Measurements from ENCODE around the gene MYEF2. TPM values are rescaled to one million over a fixed set of nuclear protein-coding genes. Genes with fewer than 3 reads are reported as not detected.

Gene MYEF2
- total and polyA plus RNA-seq, 2 of the 8 experiments (the other 6 are each of a cell fraction or from before 2014, with no cell fraction given): 18.9 to 79.2 TPM

DNA sequence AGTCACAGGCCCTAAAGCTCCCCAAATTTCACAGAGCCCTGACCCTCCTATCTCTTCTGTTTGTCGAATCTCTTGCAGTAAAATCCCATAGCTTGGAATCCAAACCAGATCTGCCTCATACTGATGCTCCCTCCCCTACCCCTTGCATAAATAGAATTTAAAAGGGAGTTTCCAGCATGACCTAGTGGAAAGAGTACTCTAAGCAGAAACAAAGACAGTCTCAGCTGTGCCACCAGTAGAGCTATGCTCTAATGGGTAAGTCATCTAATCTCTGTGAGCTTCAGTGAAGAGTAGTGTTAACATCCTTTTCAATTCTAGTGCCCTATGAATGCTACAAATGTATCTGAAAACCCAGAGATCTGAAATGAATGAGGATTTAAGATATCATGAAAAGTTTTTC, 24.0 kb upstream of the MYEF2 start:
- Histone ChIP-seq H3K4me2 (ENCODE audit: insufficient read depth in 1 of 2, low read depth in 2 of 2, low read length in 2 of 2) (no peak overlapping the region), H2BK20ac (ENCODE audit: low read length) (no peak overlapping the region), H3K4me1 (replicated peaks in 1 of 4; ENCODE audit: control insufficient read depth in 3 of 4, insufficient read depth in 4 of 4, low read length in 3 of 4) (no peaks in the 10 kb centered on the region; a peak in 1 of 7 replicates), H2BK12ac (ENCODE audit: low read depth, low read length) (no peak overlapping the region), H2AFZ (ENCODE audit: low read length) (no peak overlapping the region), H3K18ac (ENCODE audit: extremely low read depth, low read length) (no peak overlapping the region), H3K23ac (ENCODE audit: insufficient read length) (no peak overlapping the region), H3K36me3 (ENCODE audit: control insufficient read depth in 2 of 4, insufficient read depth in 4 of 4, low read length in 3 of 4) (no peaks in the 10 kb centered on the region), H3K14ac (ENCODE audit: insufficient read length) (no peak overlapping the region), H3K4me3 (ENCODE audit: extremely low read depth in 1 of 4, insufficient read depth in 2 of 4, low read depth in 3 of 4, low read length in 4 of 4) (no peak overlapping the region), H4K91ac (replicated peaks; ENCODE audit: insufficient read length, low read length) (no peak overlapping the region), H2BK5ac (ENCODE audit: low read depth, low read length) (no peak overlapping the region), H3K4ac (replicated peaks; ENCODE audit: insufficient read length, low read depth, low read length) (no peak overlapping the region), H2AK5ac (ENCODE audit: low read depth, low read length) (no peak overlapping the region), H3K79me1 (ENCODE audit: low read depth, low read length) (no peaks in the 10 kb centered on the region), H3K27ac (ENCODE audit: low read depth, low read length) (no peak overlapping the region), H4K5ac (ENCODE audit: insufficient read length, low read depth, low read length) (no peak overlapping the region), H3K56ac (replicated peaks; ENCODE audit: insufficient read length, low read depth, low read length) (no peak overlapping the region), H3K27me3 (replicated peaks in 1 of 4; ENCODE audit: control insufficient read depth in 3 of 4, extremely low read depth in 1 of 4, insufficient read depth in 3 of 4, low read length in 3 of 4) (peaks cover 0 to 1% (median 0%) of the 10 kb centered on the region in 4 experiments; a peak in 1 of 7 replicates), H3K9me3 (ENCODE audit: insufficient read depth in 2 of 2, low read depth in 1 of 2, low read length in 1 of 2) (no peaks in the 10 kb centered on the region), H2BK15ac (ENCODE audit: low read length) (no peak overlapping the region), H2BK120ac (replicated peaks; ENCODE audit: low read depth, low read length) (no peak overlapping the region), H3K9ac (replicated peaks in 1 of 4; ENCODE audit: extremely low read depth in 1 of 4, low read depth in 3 of 4, low read length in 3 of 4) (no peak overlapping the region), H3K23me2 (ENCODE audit: low read depth, low read length) (no peaks in the 10 kb centered on the region), H4K20me1 (replicated peaks in 1 of 2; ENCODE audit: control insufficient read depth in 1 of 2, insufficient read depth in 2 of 2, low read length in 2 of 2) (no peaks in the 10 kb centered on the region), H3K79me2 (ENCODE audit: control insufficient read depth in 1 of 2, insufficient read depth in 2 of 2, low read length in 2 of 2) (no peaks in the 10 kb centered on the region), H4K8ac (ENCODE audit: extremely low read depth, insufficient read depth, low read length) (no peak overlapping the region)
- TF ChIP-seq POLR2AphosphoS5 (IDR thresholded peaks at IDR 0.05; ENCODE audit: low read depth, low read length) (0 out of 2 replicates have a peak, but pooled peaks have one; percentile 22), TCF12 (IDR thresholded peaks at IDR 0.05; ENCODE audit: low read depth, low read length) (0 out of 2 replicates have a peak, but pooled peaks have one; percentile 53), EP300 (IDR thresholded peaks at IDR 0.05; ENCODE audit: borderline replicate concordance in 1 of 2, low read depth in 2 of 2, low read length in 2 of 2) (peak in 1 of 2 experiments; percentile 32; a peak in 1 of 3 replicates), CBX5 (IDR thresholded peaks at IDR 0.05; ENCODE audit: low read depth, low read length) (no peak), KDM4A (IDR thresholded peaks at IDR 0.05; ENCODE audit: low read depth, low read length, severe bottlenecking) (no peak), SIX5 (IDR thresholded peaks at IDR 0.05; ENCODE audit: low read depth, low read length) (no peak)
- ChIA-PET CTCF (ENCODE audit: partially characterized antibody) (interaction anchor here (0.6 kb wide), 1 partner anchor 296 kb away, joined by 3 read pairs; no protein-coding TSS in a partner anchor), POLR2A (ENCODE audit: partially characterized antibody) (interaction anchor here (1.5 to 2.1 kb wide), 2 partner anchors 8 to 24 kb away, joined by 3 to 13 read pairs; partner anchors contain the start of gene MYEF2)
- no peak for DNase-seq (ENCODE audit: low read depth in 1 of 2, low spot score in 2 of 2)
- FAIRE-seq: no peak
- WGBS, 2 experiments (ENCODE audit: extremely low coverage in 1 of 2, insufficient coverage in 1 of 2, insufficient read length in 1 of 2, insufficient replicate concordance in 2 of 2, low coverage in 1 of 2, low lambda C conversion rate in 2 of 2, missing lambda C conversion rate in 1 of 2): 89% methylated on average over 1 of the region's 1 CpG; no CpG with 5 or more reads in 1 of the 2 experiments
